OCI-M2 (cell line): ENCODE data around the gene RAB1A.
"Not testable (repeated sequence)": the region's sequence is repeated elsewhere in the genome, so short reads cannot be mapped to it uniquely, and the experiment has no call there.

ENCODE experiments used
- DNase-seq: peaks from one replicate; lab custom pipeline; 2025; ENCODE audit not compliant: unreplicated experiment; lab: John Stamatoyannopoulos, UW

Gene RAB1A

GRCh38 chr2:65137197-65137775 lies 7.4 kb upstream of the RAB1A start:
- DNase-seq, result no peak

DNA sequence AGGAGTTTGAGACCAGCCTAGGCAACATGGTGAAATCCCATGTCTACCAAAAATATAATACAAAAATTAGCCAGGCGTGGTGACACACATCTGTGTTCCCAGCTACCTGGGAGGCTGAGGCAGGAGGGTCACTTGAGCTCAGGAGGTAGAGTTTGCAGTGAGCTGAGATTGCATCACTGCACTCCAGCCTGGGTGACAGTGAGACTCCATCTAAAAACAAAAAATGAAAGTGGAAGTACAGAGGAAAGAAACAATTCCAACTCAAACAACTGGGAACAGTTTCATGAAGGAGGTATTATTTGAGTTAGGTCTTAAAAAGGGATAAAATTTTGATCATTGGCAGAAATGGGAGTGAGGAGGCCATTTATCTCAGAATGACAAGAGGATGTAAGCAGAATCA lies 6.3 kb upstream of the RAB1A start:
- DNase-seq, result no peak

GRCh38 chr2:65134158-65134557 lies 4.3 kb upstream of the RAB1A start:
- no peak for DNase-seq

DNA sequence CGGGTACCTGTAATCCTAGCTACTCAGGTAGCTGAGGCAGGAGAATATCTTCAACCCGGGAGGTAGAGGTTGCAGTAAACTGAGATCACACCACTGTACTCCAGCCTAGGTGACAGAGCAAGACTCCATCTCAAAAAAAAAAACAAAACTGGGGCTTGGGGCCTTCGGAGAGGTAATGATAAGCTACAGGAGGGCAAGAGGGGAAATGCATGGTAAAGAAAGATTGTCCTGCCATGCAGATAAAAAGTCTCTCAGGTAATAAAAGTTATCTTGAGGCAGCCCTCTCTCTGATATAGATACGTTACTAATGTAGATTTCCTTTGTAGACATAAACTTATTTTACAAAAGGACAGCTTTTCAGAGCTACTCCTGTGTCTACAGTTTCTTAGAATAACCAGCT lies 3.7 kb upstream of the RAB1A start:
- DNase-seq, result no peak

DNA sequence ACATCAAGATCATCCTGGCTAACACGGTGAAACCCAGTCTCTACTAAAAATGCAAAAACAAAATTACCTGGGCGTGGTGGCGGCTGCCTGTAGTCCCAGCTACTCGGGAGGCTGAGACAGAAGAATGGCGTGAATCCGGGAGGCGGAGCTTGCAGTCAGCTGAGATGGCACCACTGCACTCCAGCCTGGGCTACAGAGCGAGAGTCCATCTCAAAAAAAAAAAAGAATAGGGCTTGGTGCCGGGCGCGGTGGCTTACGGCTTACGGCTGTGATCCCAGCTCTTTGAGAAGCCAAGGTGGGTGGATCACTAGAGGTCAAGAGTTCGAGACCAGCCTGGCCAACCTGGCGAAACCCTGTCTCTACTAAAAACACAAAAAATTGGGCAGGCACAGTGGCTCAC lies 3.0 kb upstream of the RAB1A start:
- DNase-seq, result not testable (repeated sequence)

GRCh38 chr2:65130664-65131175 lies 814 bp upstream of the RAB1A start:
- DNase-seq, result peak; percentile 59

DNA sequence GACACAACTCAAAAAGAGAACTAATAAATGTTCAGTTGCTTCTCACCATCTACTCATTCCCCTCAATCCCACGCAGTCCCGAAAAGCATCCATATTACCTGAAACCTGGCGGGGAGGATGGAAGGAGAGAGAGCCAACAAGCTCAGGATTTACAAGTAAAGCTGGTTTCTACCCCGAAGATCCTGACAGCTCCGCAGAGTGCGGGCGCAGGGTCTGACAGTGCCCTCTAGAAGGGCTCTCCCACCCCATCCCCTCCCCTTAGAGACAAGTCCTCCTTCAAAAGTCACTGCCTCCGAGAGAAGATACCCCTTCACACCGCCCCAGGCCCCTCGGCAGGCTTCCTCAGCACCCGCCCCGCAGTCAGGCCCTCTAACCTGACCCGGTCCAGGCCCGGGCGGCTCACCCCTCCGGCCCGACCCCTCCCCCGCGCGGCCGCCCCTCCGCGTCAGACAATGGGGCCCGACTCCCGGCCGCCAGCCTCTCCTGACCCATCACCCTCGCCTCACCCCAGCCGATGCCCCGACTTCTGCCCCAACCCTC lies 550 bp downstream of the RAB1A start:
- DNase-seq, result no peak

- no peak for DNase-seq
These were observed 1.4 kb downstream of the RAB1A start for GRCh38 chr2:65128297-65129190.

- not testable (repeated sequence) for DNase-seq
These were observed 4.4 kb downstream of the RAB1A start for GRCh38 chr2:65125457-65125856.

- no peak for DNase-seq
These were observed 7.6 kb downstream of the RAB1A start for GRCh38 chr2:65122313-65122712.

GRCh38 chr2:65120990-65121693 lies 8.8 kb downstream of the RAB1A start:
- no peak for DNase-seq

- DNase-seq, result no peak
These were observed 13.3 kb downstream of the RAB1A start for GRCh38 chr2:65116645-65117044.

GRCh38 chr2:65114921-65115320 lies 15.0 kb downstream of the RAB1A start:
- DNase-seq, result no peak

- no peak for DNase-seq
These were observed 16.1 kb downstream of the RAB1A start for GRCh38 chr2:65113816-65114215.

DNA sequence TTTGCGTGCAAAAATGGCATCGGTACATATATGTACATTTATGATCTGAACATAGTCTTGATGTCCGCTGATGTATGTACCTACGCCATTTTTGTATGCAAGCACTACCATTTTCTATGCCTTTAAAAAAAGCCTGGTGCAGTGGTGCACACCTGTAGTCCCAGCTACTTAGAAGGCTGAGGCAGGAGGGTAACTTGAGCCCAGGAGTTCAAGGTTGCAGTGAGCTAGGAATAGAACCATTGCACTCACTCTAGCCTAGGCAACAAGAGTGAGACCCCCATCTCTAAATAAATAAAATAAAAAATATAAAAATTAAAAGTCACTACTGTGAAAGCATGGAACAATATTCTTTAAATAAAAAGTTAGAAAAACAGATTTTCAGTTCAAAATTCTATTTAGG lies 16.7 kb downstream of the RAB1A start:
- no peak for DNase-seq

GRCh38 chr2:65112633-65113032 lies 17.3 kb downstream of the RAB1A start:
- no peak for DNase-seq

GRCh38 chr2:65108780-65109179 lies 21.1 kb downstream of the RAB1A start:
- DNase-seq, result no peak

GRCh38 chr2:65107530-65107929 lies 22.4 kb downstream of the RAB1A start:
- no peak for DNase-seq

DNA sequence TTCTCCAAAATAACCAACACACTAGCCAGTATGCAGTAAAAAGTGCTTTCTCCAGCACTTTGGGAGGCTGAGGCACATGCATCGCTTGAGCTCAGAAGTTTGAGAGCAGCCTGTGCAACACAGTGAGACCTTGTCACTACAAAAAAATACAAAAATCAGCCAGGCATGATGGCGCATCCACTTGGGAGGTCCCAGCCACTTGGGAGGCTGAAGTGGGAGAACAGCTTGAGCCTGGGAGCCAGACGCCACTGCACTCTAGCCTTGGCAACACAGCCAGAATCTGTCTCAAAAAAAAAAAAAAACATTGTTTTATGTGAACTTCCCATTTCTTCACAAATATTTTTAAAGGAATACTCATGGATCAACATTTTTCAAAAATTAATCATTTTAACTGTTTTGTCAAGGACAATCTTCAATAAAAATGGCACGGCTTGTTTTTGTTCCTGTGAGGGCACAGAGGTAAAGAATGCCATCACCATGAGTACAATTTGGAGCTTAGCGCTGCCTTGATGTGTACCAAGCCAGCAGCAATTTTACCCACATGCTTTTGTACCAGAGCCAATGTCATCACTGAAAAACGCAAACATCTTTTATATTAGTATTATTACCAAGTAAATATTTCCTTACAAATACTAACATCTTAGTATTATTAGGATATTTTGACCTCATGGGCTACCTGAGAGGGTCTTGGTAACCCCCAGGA lies 26.7 kb downstream of the RAB1A start:
- no peak for DNase-seq

GRCh38 chr2:65101071-65101470 lies 28.8 kb downstream of the RAB1A start:
- no peak for DNase-seq

DNA sequence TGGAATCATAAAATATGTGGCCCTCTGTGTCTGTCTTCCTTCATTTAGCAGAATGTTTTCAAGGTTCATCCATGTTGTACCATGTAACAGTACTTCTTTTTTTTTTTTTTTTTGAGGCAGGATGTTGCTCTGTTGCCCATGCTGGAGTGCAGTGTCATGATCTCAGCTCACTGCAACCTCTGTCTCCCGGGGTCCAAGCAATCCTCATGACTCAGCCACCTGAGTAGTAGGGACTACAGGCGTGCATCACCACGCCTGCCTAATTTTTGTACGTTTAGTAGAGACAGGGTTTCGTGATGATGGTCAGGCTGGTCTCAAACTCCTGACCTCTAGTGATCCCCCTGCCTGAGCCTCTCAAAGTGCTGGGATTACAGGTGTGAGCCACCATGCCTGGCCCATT lies 31.2 kb downstream of the RAB1A start:
- no peak for DNase-seq
